22Rv1 (cell line): ENCODE results near the gene BMS1.
"Not testable (repeated sequence)": the region's sequence is repeated elsewhere in the genome, so short reads cannot be mapped to it uniquely, and the experiment has no call there.

Experiments
- ZFX ChIP-seq: fragments of 450-650 bp; IDR thresholded peaks from 2 replicates; pipeline ENCODE4 v1.6.1; 2017; ENCODE audit warnings: antibody characterized with exemption, borderline replicate concordance
- TF ChIP-seq, protein P1 (sequence below): fragments of 450-650 bp; IDR thresholded peaks from 2 replicates; pipeline ENCODE4 v1.5.1; 2017; ENCODE audit warnings: mild to moderate bottlenecking

DNA sequence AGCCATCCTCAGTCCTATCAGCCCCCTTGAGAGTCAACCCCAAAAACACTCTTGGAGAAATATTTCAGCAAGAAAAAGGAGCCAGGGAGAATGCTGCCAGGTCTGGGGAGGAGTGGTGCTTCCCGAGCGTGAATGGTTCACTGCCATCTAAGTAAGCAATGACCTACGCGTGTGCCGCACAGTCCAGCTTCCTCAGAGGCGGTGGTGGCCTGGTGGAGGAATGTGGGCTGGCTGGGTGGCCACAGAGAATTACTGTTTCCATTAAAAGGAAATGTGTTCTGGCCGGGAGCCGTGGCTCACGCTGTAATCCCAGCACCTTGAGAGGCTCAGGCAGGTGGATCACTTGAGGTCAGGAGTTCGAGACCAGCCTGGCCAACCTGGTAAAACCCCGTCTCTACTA, 77.4 kb downstream of the BMS1 start:
- TF ChIP-seq, protein P1, sequence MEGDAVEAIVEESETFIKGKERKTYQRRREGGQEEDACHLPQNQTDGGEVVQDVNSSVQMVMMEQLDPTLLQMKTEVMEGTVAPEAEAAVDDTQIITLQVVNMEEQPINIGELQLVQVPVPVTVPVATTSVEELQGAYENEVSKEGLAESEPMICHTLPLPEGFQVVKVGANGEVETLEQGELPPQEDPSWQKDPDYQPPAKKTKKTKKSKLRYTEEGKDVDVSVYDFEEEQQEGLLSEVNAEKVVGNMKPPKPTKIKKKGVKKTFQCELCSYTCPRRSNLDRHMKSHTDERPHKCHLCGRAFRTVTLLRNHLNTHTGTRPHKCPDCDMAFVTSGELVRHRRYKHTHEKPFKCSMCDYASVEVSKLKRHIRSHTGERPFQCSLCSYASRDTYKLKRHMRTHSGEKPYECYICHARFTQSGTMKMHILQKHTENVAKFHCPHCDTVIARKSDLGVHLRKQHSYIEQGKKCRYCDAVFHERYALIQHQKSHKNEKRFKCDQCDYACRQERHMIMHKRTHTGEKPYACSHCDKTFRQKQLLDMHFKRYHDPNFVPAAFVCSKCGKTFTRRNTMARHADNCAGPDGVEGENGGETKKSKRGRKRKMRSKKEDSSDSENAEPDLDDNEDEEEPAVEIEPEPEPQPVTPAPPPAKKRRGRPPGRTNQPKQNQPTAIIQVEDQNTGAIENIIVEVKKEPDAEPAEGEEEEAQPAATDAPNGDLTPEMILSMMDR: not testable (repeated sequence)
- TF ChIP-seq ZFX: not testable (repeated sequence)
